ENCODE measurements around the gene C1orf122. TPM values are rescaled to one million over a fixed set of nuclear protein-coding genes. Genes with fewer than 3 reads are reported as not detected.

Gene C1orf122
- total RNA-seq, 1 donor: 11.6 TPM

GRCh38 chr1:37763791-37764413 is 43.7 kb upstream of the C1orf122 start:
- Histone ChIP-seq H3K27ac (ENCODE audit: low read depth, low read length) (no peak overlapping the region), H3K27me3 (ENCODE audit: insufficient read depth, low read length) (peaks cover 47% of the 10 kb centered on the region)

GRCh38 chr1:37764414-37764825 is 43.2 kb upstream of the C1orf122 start:
- H3K4me1 ChIP-seq (ENCODE audit: insufficient read depth, low read length): no peaks in the 10 kb centered on the region
- no peak for TF ChIP-seq CTCF (IDR thresholded peaks at IDR 0.05; ENCODE audit: extremely low read depth, low read depth, low read length)
- H3K79me2 ChIP-seq (ENCODE audit: insufficient read depth, low read length): no peaks in the 10 kb centered on the region
- peak; percentile 95 for DNase-seq (ENCODE audit: insufficient read length, low spot score, missing footprints)
- no peak overlapping the region for H3K27ac ChIP-seq (ENCODE audit: low read depth, low read length)
- no peaks in the 10 kb centered on the region for H4K20me1 ChIP-seq (ENCODE audit: insufficient read depth, low read length)
- H3K36me3 ChIP-seq (ENCODE audit: insufficient read depth, low read length): no peaks in the 10 kb centered on the region
- H3K4me3 ChIP-seq (ENCODE audit: insufficient read depth, low read length): no peak overlapping the region
- no peak overlapping the region for H3K4me2 ChIP-seq (ENCODE audit: insufficient read depth, low read length)
- peaks cover 50% of the 10 kb centered on the region for H3K27me3 ChIP-seq (ENCODE audit: insufficient read depth, low read length)
- H2AFZ ChIP-seq (ENCODE audit: low read length): no peak overlapping the region
- no peaks in the 10 kb centered on the region for H3K9me3 ChIP-seq (ENCODE audit: low read depth, low read length)

More at GRCh38 chr1:37763791-37764413, 43.7 kb upstream of the C1orf122 start:
- no peak for TF ChIP-seq CTCF (IDR thresholded peaks at IDR 0.05; ENCODE audit: extremely low read depth, low read depth, low read length)
- Histone ChIP-seq H3K36me3 (ENCODE audit: insufficient read depth, low read length) (no peaks in the 10 kb centered on the region), H3K4me2 (ENCODE audit: insufficient read depth, low read length) (no peak overlapping the region), H3K79me2 (ENCODE audit: insufficient read depth, low read length) (no peaks in the 10 kb centered on the region), H3K4me1 (ENCODE audit: insufficient read depth, low read length) (no peaks in the 10 kb centered on the region), H2AFZ (ENCODE audit: low read length) (no peak overlapping the region), H3K4me3 (ENCODE audit: insufficient read depth, low read length) (no peak overlapping the region), H3K9me3 (ENCODE audit: low read depth, low read length) (no peaks in the 10 kb centered on the region), H4K20me1 (ENCODE audit: insufficient read depth, low read length) (no peaks in the 10 kb centered on the region)
- DNase-seq (ENCODE audit: insufficient read length, low spot score, missing footprints): peak; percentile 67

- Histone ChIP-seq H4K20me1 (ENCODE audit: insufficient read depth, low read length) (no peaks in the 10 kb centered on the region), H3K36me3 (ENCODE audit: insufficient read depth, low read length) (no peaks in the 10 kb centered on the region), H3K27me3 (ENCODE audit: insufficient read depth, low read length) (peaks cover 51% of the 10 kb centered on the region), H2AFZ (ENCODE audit: low read length) (no peak within 1 kb of the TSS), H3K79me2 (ENCODE audit: insufficient read depth, low read length) (no peaks in the 10 kb centered on the region), H3K4me2 (ENCODE audit: insufficient read depth, low read length) (no peak within 1 kb of the TSS), H3K4me1 (ENCODE audit: insufficient read depth, low read length) (no peaks in the 10 kb centered on the region), H3K9me3 (ENCODE audit: low read depth, low read length) (no peaks in the 10 kb centered on the region), H3K4me3 (ENCODE audit: insufficient read depth, low read length) (no peak within 1 kb of the TSS), H3K27ac (ENCODE audit: low read depth, low read length) (no peak within 1 kb of the TSS)
- no peak for TF ChIP-seq CTCF (IDR thresholded peaks at IDR 0.05; ENCODE audit: extremely low read depth, low read depth, low read length)
- no peak for DNase-seq (ENCODE audit: insufficient read length, low spot score, missing footprints)
Observed at GRCh38 chr1:37764888-37765441, 42.6 kb upstream of the C1orf122 start, which contains the start of gene EPHA10. EPHA10 (minus strand) TSS chr1:37765120; CDS start chr1:37765066, 54 bp downstream.

- Histone ChIP-seq H3K36me3 (ENCODE audit: insufficient read depth, low read length) (no peaks in the 10 kb centered on the region), H2AFZ (ENCODE audit: low read length) (no peak overlapping the region), H3K4me2 (ENCODE audit: insufficient read depth, low read length) (no peak overlapping the region), H3K4me3 (ENCODE audit: insufficient read depth, low read length) (no peak overlapping the region), H3K9me3 (ENCODE audit: low read depth, low read length) (no peaks in the 10 kb centered on the region), H4K20me1 (ENCODE audit: insufficient read depth, low read length) (no peaks in the 10 kb centered on the region), H3K79me2 (ENCODE audit: insufficient read depth, low read length) (no peaks in the 10 kb centered on the region), H3K4me1 (ENCODE audit: insufficient read depth, low read length) (no peaks in the 10 kb centered on the region), H3K27ac (ENCODE audit: low read depth, low read length) (no peak overlapping the region), H3K27me3 (ENCODE audit: insufficient read depth, low read length) (peaks cover 45% of the 10 kb centered on the region)
- no peak for TF ChIP-seq CTCF (IDR thresholded peaks at IDR 0.05; ENCODE audit: extremely low read depth, low read depth, low read length)
- no peak for DNase-seq (ENCODE audit: insufficient read length, low spot score, missing footprints)
Observed at GRCh38 chr1:37765916-37766664, 41.5 kb upstream of the C1orf122 start.

All from osteoblast (primary cell).